Spleen (tissue), 7 donors: Measurements from ENCODE around the gene CD274.

Source experiments
- POLR2A ChIP-seq, 3 donors: fragments of 450-650 bp; IDR thresholded peaks; one replicate each; pipeline ENCODE4 v1.5.1; 2017; ENCODE audit warnings: antibody characterized with exemption in 3 of 3, mild to moderate bottlenecking in 1 of 3
- POLR2AphosphoS5 ChIP-seq, 3 donors: sonication (generic); formaldehyde crosslinking; IDR thresholded peaks; one replicate each; pipeline ENCODE4 v1.5.1; 2017; ENCODE audit warnings: antibody characterized with exemption in 3 of 3
- TF ChIP-seq, protein P1 (sequence below), 11 experiments: fragments of 200-600 bp in 7 of 11; fragments of 450-650 bp in 4 of 11; sonication (generic) in 4 of 11; IDR thresholded peaks in 8 of 11; conservative IDR thresholded peaks in 3 of 11; 1 replicate in 7 of 11; 2 replicates in 4 of 11; pipeline versions ENCODE4 v1.4.0 to v1.8.0; 2016 to 2021; ENCODE audit warnings: antibody characterized with exemption in 11 of 11, inconsistent platforms in 4 of 11, mild to moderate bottlenecking in 1 of 11
- donor health status: DM: no; HTN: no; CAD: no; lungs with moderate emphysema.
- donor health status: DM: no; HTN: no; CAD: no.
- donor health status: DM: no; HTN: no; CAD: no.

DNA sequence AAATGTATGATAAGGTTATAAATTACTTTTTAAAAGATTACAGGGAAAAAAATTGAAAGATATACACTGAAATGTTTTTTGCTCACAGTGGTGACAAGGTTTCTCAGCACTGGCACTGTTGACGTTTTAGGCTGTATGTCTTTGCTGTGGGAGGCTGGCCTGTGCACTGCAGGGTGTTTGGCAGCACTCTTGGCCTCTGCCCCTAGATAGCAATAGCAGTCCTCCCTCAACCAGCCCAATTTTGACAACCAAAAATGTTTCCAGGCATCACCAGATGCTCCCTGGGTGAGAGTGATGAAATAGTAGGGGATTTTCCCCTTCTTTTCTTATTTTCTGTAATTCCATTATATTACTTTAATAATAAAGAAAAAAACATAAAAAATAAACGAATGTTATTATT lies 3.3 kb downstream of the CD274 start:
- TF ChIP-seq POLR2AphosphoS5 (IDR thresholded peaks at IDR 0.05) = no peak
- TF ChIP-seq, protein P1, sequence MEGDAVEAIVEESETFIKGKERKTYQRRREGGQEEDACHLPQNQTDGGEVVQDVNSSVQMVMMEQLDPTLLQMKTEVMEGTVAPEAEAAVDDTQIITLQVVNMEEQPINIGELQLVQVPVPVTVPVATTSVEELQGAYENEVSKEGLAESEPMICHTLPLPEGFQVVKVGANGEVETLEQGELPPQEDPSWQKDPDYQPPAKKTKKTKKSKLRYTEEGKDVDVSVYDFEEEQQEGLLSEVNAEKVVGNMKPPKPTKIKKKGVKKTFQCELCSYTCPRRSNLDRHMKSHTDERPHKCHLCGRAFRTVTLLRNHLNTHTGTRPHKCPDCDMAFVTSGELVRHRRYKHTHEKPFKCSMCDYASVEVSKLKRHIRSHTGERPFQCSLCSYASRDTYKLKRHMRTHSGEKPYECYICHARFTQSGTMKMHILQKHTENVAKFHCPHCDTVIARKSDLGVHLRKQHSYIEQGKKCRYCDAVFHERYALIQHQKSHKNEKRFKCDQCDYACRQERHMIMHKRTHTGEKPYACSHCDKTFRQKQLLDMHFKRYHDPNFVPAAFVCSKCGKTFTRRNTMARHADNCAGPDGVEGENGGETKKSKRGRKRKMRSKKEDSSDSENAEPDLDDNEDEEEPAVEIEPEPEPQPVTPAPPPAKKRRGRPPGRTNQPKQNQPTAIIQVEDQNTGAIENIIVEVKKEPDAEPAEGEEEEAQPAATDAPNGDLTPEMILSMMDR (IDR thresholded peaks at IDR 0.05 in 8 of 11, conservative IDR thresholded peaks at IDR 0.05 in 3 of 11) = no peak
- no peak for TF ChIP-seq POLR2A (IDR thresholded peaks at IDR 0.05)
